Adrenal gland (tissue), 5 donors: Measurements from ENCODE around the gene HS3ST2.

ENCODE experiments used
- CTCF ChIP-seq, 6 experiments: fragments of 450-650 bp in 4 of 6; fragments of 200-600 bp in 2 of 6; sonication (generic) in 1 of 6; IDR thresholded peaks; 1 replicate in 5 of 6; 2 replicates in 1 of 6; pipeline versions ENCODE4 v1.5.1 to v1.8.0; 2016 to 2021; ENCODE audit warnings: antibody characterized with exemption in 6 of 6, mild to moderate bottlenecking in 2 of 6, moderate library complexity in 1 of 6
- POLR2A ChIP-seq, 2 donors: fragments of 450-650 bp; IDR thresholded peaks; one replicate each; pipeline ENCODE4 v1.6.1; 2017; ENCODE audit warnings: antibody characterized with exemption in 2 of 2, mild to moderate bottlenecking in 2 of 2, moderate library complexity in 1 of 2
- donor health status: DM: no; HTN: no; CAD: no.

GRCh38 chr16:22887445-22887844, 73.5 kb downstream of the HS3ST2 start:
- TF ChIP-seq CTCF (IDR thresholded peaks at IDR 0.05) (no peak), POLR2A (IDR thresholded peaks at IDR 0.05) (no peak)
